Activated T-helper 1 cell treated with anti-CD3 and anti-CD28 coated beads, Interleukin-12 subunit alpha, Interleukin-12 subunit beta, Interleukin-2, Interleukin-4 antibody, amounts not matched to agents 30 ng/mL and 10 ng/mL and 1 ng/mL, durations not matched to agents 14 hours and 24 hours and 36 hours (primary cell): ENCODE measurements around the gene ABCA13. TPM values are rescaled to one million over a fixed set of nuclear protein-coding genes. Genes with fewer than 3 reads are reported as not detected.
"Not testable (repeated sequence)": the region's sequence is repeated elsewhere in the genome, so short reads cannot be mapped to it uniquely, and the experiment has no call there.

Experiments used
- DNase-seq: peaks from one replicate; pipeline ENCODE4 v3.0.0; 2021; ENCODE audit warnings: low spot score
- H3K27ac Mint-ChIP-seq: one replicate; pipeline ENCODE4 v1.8.0; 2021; ENCODE audit warnings: mild to moderate bottlenecking, mixed read lengths
- H3K27me3 Mint-ChIP-seq: one replicate; pipeline ENCODE4 v1.8.0; 2022; ENCODE audit warnings: mild to moderate bottlenecking, moderate library complexity, mixed read lengths; ENCODE audit not compliant: insufficient read depth
- H3K36me3 Mint-ChIP-seq: one replicate; pipeline ENCODE4 v1.8.0; 2021; ENCODE audit warnings: low read depth, mixed read lengths
- H3K4me1 Mint-ChIP-seq: one replicate; pipeline ENCODE4 v1.8.0; 2021; ENCODE audit warnings: low read depth, mixed read lengths
- H3K4me3 Mint-ChIP-seq: one replicate; pipeline ENCODE4 v1.8.0; 2021; ENCODE audit warnings: mild to moderate bottlenecking, moderate library complexity, mixed read lengths
- H3K9me3 Mint-ChIP-seq: one replicate; pipeline ENCODE4 v1.8.0; 2021; ENCODE audit warnings: mixed read lengths
- intact Hi-C: fragments of 100-400 bp; cut with micrococcal nuclease; formaldehyde crosslinking; loops from one replicate; pipeline ENCODE4 v1.15.1; 2024
- total RNA-seq: library from RNA; stranded (reverse); gene quantifications from 2 replicates; pipeline ENCODE4 v1.2.3, GENCODE V29; 2022

ABCA13 gene
- total RNA-seq, 1 donor from 2014 or later = not detected

DNA sequence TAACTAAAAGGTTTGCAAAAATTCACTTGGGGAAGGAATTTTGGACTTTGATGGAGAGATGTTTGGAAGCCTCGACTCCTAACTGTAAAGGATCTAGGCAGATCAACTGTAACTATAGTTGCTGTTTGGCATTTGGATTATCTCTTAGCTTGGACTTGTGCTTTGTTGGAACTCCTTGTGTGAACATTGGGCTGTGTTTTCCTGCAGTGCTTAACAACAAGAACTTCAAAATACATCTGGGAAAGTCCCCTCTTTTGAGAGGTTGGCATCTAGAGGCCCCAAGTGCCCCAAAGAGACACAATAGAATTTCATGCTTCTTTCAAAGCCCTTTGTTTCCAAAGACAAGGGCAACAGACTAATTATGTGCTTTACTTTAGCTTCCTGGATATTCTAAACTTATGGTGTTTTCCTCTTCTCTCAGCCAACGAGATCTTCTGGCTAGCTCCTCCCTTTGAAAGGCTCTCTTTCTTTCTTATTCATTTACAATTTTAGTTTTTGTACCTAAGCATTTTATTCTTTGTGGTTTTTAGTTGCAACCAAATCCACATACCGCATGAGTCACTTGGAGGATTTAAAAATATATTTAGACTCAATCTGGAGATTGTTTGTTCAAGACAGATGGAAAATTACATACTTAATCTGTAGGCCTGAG is 11.6 kb downstream of the ABCA13 start:
- H3K27me3 Mint-ChIP-seq = peaks cover 7% of the 10 kb centered on the region
- no peak overlapping the region for H3K4me3 Mint-ChIP-seq
- no peaks in the 10 kb centered on the region for H3K9me3 Mint-ChIP-seq
- no peak overlapping the region for H3K27ac Mint-ChIP-seq
- no peak for DNase-seq
- intact Hi-C loops = loop anchor here (5.0 kb wide), 2 partner anchors 69 to 114 kb away; no protein-coding TSS in a partner anchor
- no peaks in the 10 kb centered on the region for H3K36me3 Mint-ChIP-seq
- H3K4me1 Mint-ChIP-seq = peaks cover 14% of the 10 kb centered on the region

DNA sequence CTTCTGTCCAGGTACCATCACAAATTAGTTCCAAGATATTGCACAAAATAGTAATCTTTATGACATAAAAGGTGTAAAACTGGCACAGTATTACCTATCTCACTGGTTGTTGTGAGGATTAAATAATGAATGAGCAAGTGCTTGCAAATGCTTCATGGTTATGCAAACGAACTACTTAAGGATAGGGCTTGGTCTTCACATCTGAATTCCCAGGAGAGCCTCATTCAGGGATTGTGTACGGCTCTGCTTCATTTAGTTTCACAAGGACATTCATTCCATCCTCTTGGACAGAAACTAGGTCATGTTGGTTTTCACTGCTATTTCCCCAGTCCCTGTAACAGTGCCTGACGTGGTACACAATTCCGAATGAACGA is 12.1 kb downstream of the ABCA13 start:
- H3K27ac Mint-ChIP-seq = no peak overlapping the region
- peaks cover 14% of the 10 kb centered on the region for H3K4me1 Mint-ChIP-seq
- intact Hi-C loops = loop anchor here (5.0 kb wide), 2 partner anchors 69 to 114 kb away; no protein-coding TSS in a partner anchor
- peaks cover 7% of the 10 kb centered on the region for H3K27me3 Mint-ChIP-seq
- no peak for DNase-seq
- no peak overlapping the region for H3K4me3 Mint-ChIP-seq
- no peaks in the 10 kb centered on the region for H3K36me3 Mint-ChIP-seq
- no peaks in the 10 kb centered on the region for H3K9me3 Mint-ChIP-seq

DNA sequence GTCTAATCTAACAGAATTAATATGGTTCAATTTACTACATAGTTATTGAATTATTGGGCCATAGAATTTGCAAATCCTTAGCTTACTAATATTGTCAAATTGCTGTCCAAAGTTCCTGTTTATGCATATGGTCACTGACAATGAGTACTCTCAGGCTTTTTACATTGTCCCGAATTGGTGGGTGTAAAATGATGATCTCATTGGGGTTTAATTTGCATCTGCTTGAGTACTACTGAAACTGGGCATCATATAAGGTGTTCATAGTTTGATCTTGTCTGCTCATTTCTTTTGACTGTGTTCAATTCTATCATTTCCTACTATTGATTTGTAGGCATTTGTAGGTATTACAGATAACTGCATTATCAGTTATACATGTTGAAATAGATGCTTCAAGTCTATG is 12.7 kb downstream of the ABCA13 start:
- no peak overlapping the region for H3K27ac Mint-ChIP-seq
- H3K4me3 Mint-ChIP-seq = no peak overlapping the region
- intact Hi-C loops = loop anchor here (5.0 kb wide), 2 partner anchors 68 to 113 kb away; no protein-coding TSS in a partner anchor
- no peak for DNase-seq
- H3K9me3 Mint-ChIP-seq = no peaks in the 10 kb centered on the region
- H3K36me3 Mint-ChIP-seq = no peaks in the 10 kb centered on the region
- H3K4me1 Mint-ChIP-seq = peaks cover 14% of the 10 kb centered on the region
- H3K27me3 Mint-ChIP-seq = peaks cover 7% of the 10 kb centered on the region

DNA sequence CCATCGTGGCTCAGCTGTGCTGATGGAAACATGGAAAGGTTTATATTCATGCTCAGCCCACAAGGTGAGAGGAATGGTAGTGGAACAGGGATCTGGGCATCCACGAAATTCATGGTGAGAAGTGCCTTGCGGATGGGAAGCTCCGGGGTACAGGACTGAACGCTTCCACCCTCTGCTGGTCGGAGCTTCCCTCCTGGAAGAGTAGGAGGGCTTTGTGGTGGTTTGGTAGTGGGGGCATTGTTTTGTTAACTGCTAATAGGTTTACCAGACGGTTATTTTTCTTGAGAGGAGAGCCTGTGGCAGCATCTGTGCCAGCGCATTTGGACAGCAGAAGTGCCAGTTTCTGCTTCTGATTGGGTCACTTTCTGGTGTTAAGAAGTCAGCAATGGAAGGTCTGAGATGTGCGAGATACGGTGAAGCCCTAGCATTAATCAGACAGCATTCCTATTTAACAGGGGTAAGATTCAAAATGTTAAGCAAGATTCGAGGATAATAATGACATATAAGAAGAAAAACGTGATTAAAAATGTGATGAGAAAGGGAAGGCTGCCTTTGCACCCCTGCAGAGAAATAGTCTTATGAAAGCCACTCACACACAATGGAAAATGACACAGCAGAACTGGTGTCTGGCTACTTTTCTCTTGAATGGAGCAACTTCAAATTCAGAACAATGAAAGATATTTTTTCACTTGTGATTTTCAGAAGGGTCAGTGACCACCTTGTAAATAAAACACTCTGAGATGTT is 17.7 kb downstream of the ABCA13 start:
- no peak overlapping the region for H3K27ac Mint-ChIP-seq
- DNase-seq = no peak
- intact Hi-C loops = no loop called here
- no peaks in the 10 kb centered on the region for H3K9me3 Mint-ChIP-seq
- H3K36me3 Mint-ChIP-seq = no peaks in the 10 kb centered on the region
- H3K4me1 Mint-ChIP-seq = no peaks in the 10 kb centered on the region
- no peak overlapping the region for H3K4me3 Mint-ChIP-seq
- peaks cover 7% of the 10 kb centered on the region for H3K27me3 Mint-ChIP-seq

DNA sequence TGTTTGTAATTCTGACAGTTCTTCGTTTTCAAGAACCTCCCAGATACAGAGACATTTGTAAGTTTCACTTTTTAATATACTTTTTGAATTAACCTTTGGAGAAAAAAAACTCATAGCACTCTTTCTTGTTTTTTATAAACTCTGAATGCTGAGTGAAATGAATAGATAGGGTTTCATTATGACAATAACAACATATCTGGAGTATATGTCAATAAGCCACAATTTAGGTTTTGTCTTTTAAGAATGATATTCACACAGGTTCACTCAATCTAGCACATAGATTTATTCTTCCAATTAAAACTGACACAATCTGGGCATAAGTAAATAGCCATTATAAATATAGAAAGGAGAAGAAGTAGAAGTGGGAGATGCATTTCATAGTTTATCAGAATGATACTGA is 21.7 kb downstream of the ABCA13 start:
- H3K36me3 Mint-ChIP-seq = no peaks in the 10 kb centered on the region
- DNase-seq = no peak
- H3K4me3 Mint-ChIP-seq = no peak overlapping the region
- H3K9me3 Mint-ChIP-seq = no peaks in the 10 kb centered on the region
- intact Hi-C loops = no loop called here
- H3K27ac Mint-ChIP-seq = no peak overlapping the region
- no peaks in the 10 kb centered on the region for H3K4me1 Mint-ChIP-seq
- no peaks in the 10 kb centered on the region for H3K27me3 Mint-ChIP-seq

DNA sequence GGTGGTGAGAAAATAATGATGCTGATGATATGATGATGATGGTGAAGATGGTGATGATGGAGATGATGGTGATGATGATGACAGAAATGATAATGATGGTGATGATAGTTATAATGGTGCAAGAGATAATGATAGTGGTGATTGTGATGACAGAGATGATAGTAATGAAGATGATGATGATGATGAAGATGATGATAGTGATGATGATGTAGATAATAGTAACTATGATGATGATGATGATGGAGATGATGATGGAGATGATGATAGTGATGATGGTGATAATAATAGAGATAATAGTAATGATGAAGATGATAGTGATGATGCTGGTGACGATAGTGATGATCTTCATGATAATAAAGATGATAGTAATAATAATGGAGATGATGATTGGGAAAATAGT is 22.2 kb downstream of the ABCA13 start:
- no peak for DNase-seq
- Mint-ChIP-seq H3K27me3 (no peaks in the 10 kb centered on the region), H3K9me3 (no peaks in the 10 kb centered on the region), H3K4me3 (no peak overlapping the region), H3K36me3 (no peaks in the 10 kb centered on the region), H3K4me1 (no peaks in the 10 kb centered on the region), H3K27ac (no peak overlapping the region)
- intact Hi-C loops = no loop called here

DNA sequence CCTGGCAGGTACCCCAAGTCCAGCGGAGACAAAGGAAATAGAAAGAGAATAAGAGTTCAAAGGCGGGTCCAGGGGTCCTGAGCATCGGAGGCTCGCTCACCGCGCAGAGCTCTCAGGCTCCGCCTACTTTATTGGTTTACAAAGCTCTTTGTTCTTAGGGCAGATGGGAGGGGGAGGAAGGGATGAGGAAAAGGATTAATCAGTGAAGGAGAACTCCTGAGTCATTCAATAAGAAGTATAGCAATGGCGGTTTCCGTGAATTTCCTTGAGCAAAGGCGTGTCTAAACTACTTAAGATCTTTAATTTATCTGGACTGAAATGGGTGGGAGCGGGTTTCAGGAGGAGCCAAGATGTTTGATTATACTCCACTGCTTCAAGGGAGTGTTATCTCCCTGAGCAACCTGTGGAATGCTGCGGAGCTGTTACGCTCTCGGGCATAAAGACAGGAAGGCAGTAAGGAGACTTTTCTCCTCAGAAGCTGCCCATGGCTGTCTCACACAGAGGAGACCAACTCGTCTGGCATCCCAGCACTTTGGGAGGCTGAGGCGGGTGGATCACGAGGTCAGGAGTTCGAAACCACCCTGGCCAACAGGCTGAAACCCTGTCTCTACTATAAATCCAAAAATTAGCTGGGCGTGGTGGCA is 29.8 kb downstream of the ABCA13 start:
- H3K9me3 Mint-ChIP-seq, H3K27me3 Mint-ChIP-seq, H3K27ac Mint-ChIP-seq, DNase-seq, H3K4me1 Mint-ChIP-seq, H3K36me3 Mint-ChIP-seq, intact Hi-C loops, H3K4me3 Mint-ChIP-seq: not testable (repeated sequence)

DNA sequence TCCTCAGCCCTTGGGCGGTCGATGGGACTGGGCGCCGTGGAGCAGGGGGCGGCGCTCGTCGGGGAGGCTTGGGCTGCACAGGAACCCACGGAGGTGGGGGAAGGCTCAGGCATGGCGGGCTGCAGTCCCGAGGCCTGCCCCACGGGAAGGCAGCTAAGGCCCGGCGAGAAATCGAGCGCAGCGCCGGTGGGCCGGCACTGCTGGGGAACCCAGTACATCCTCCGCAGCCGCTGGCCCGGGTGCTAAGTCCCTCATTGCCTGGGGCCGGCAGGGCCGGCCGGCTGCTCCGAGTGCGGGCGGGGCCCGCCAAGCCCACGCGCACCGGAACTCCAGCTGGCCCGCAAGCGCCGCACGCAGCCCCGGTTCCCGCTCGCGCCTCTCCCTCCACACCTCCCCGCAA is 31.7 kb downstream of the ABCA13 start:
- H3K27ac Mint-ChIP-seq, H3K36me3 Mint-ChIP-seq, H3K27me3 Mint-ChIP-seq, intact Hi-C loops, H3K9me3 Mint-ChIP-seq, DNase-seq, H3K4me1 Mint-ChIP-seq, H3K4me3 Mint-ChIP-seq: not testable (repeated sequence)

DNA sequence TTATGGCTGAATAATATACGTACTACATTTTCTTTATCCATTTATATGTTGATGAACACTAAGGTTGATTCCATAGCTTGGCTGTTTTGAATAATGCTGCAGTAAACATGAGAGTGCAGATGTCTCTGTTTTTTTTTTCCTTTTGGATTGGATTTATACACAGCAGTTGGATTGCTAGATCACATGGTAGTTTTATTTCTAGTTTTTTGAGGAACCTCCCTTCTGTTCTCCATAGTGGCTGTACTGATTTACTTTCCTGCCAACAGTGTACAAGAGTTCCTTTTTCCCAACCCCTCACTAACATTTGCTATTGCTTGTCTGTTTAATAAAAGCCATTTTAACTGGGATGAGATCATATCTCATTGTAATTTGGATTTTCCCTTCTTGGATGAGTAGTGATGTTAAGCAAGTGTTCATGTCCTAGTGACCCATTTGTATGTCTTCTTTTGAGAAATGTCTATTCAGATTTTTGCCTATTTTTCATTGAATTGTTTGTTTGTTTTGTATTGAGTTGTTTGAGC is 36.0 kb downstream of the ABCA13 start:
- DNase-seq = no peak
- H3K27ac Mint-ChIP-seq = no peak overlapping the region
- H3K4me1 Mint-ChIP-seq = no peaks in the 10 kb centered on the region
- H3K4me3 Mint-ChIP-seq = no peak overlapping the region
- intact Hi-C loops = no loop called here
- peaks cover 8% of the 10 kb centered on the region for H3K27me3 Mint-ChIP-seq
- no peaks in the 10 kb centered on the region for H3K9me3 Mint-ChIP-seq
- H3K36me3 Mint-ChIP-seq = no peaks in the 10 kb centered on the region

DNA sequence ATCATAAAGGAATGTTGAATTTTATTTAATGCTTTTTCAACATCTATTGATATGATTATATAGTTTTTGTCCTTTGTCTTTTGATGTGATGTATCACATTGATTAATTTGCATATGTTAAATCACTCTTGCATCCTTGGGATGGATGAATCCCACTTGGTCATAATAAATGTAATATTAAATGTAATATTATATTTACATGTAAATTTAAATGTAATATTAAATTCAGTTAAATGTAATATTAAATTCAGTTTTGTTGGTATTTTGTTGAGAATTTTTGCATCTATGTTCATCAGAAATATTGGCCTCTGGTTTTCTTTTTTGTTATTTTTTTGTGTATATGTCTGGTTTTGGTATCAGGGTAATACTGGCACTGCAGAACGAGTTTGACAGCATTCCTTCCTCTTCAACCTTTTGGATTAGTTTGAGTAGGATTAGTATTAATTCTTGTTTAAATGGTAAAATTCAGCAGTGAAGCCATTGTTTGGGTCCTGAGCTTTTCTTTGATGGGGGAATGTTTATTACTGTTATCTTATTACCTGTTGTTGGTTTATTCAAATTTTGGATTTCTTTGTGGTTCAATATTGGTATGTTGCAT is 37.8 kb downstream of the ABCA13 start:
- Mint-ChIP-seq H3K9me3 (no peaks in the 10 kb centered on the region), H3K27ac (no peak overlapping the region)

DNA sequence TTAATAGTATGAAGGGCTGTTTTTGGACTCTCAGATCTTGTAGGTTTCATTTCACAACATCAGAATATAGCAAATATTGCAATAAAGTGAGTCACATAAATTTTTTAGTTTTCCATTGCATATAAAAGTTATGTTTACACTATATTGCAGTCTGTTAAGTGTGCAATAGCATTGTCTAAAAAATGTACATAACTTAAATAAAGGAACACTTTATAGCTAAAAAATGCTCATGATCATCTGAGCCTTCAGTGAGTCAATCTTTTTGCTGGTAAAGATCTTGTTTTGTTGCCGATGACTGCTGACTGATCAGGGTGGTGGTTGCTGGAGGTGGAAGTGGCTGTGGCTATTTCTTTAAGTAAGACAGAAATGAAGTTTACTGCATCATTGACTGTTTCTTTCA is 42.0 kb downstream of the ABCA13 start:
- Mint-ChIP-seq H3K27ac (no peak overlapping the region), H3K27me3 (peaks cover 14% of the 10 kb centered on the region), H3K9me3 (peaks cover 3% of the 10 kb centered on the region), H3K4me3 (no peak overlapping the region), H3K4me1 (no peaks in the 10 kb centered on the region), H3K36me3 (no peaks in the 10 kb centered on the region)
- DNase-seq = no peak
- intact Hi-C loops = no loop called here

More for the DNA sequence above, 37.8 kb downstream of the ABCA13 start:
- Mint-ChIP-seq H3K4me1 (no peaks in the 10 kb centered on the region), H3K27me3 (peaks cover 8% of the 10 kb centered on the region), H3K4me3 (no peak overlapping the region), H3K36me3 (no peaks in the 10 kb centered on the region)
- DNase-seq = no peak
- intact Hi-C loops = no loop called here

DNA sequence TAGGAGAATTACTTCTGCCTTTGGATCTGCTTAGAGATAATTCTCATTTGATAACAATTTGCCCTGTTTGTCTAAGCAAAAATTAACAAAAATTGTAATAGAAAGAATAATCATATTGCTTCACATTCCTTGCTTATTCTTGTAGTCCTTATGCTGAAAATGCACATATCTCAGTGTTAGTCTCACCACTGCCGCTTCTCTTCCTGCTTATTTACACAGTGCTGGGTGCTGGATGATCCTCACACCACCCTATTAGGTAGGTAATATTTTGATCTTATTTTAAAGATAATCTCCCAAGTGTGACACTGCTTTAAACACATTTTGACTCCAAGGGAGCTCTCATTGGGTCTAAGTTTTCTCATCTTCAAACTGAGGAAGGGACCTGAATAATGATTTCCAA is 46.0 kb downstream of the ABCA13 start:
- no peaks in the 10 kb centered on the region for H3K36me3 Mint-ChIP-seq
- H3K9me3 Mint-ChIP-seq = peaks cover 3% of the 10 kb centered on the region
- peaks cover 9% of the 10 kb centered on the region for H3K27me3 Mint-ChIP-seq
- DNase-seq = no peak
- no peaks in the 10 kb centered on the region for H3K4me1 Mint-ChIP-seq
- intact Hi-C loops = no loop called here
- H3K27ac Mint-ChIP-seq = no peak overlapping the region
- H3K4me3 Mint-ChIP-seq = no peak overlapping the region

DNA sequence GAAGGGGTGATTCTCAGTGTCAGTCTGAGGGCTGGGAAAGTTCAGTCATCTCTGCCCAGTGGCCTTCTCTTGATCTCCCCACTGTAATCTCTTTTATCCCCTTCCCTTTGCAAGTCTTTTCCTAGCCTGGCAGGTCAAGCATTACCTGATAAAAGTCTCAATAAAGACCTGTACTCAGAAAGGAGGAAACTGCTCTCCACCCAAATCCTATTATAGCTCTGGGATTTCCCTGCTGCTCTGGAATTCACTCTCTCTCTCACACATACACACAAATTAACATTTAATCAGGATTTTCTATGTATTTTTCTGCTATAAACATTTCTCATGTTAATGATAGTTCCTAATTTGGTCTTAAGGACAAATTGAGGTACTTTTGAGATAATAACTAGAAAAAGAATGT is 46.5 kb downstream of the ABCA13 start:
- intact Hi-C loops = no loop called here
- Mint-ChIP-seq H3K4me1 (no peaks in the 10 kb centered on the region), H3K4me3 (no peak overlapping the region), H3K27me3 (peaks cover 9% of the 10 kb centered on the region), H3K36me3 (no peaks in the 10 kb centered on the region), H3K27ac (no peak overlapping the region), H3K9me3 (peaks cover 3% of the 10 kb centered on the region)
- no peak for DNase-seq
